ENCODE measurements around the gene ZNF799.

DNA sequence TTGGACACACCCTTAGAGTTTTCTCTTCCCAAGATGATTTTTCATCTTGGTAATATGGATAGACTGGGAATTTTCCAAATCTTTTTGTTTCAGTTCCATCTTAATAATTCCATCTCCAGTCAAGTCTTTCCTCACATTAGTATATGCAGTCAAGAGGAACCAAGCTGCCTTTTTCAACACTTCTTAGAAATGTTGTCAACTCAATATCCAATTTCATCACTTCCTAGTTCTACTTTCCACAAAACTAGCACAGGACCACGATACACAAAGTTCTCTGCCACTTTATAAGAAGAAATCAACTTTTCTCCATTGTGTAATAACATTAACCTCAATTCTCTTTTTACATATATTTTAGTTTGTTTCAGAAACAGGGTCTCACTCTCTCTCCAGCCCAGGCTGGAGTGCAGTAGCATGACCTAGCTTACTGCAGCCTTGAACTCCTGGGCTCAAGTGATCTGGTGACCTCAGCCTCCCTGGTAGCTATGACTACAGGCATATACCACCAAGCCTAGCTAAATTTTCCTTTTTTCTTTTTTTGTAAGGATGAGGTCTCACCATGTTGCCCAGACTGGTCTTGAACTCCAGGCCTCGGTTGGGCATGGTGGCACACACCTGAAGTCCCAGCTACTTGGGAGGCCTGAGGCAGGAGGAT is 24.3 kb upstream of the ZNF799 start:
- TF ChIP-seq CTCF (IDR thresholded peaks at IDR 0.05 in 2 of 3, conservative IDR thresholded peaks at IDR 0.05 in 1 of 3; ENCODE audit: borderline replicate concordance in 1 of 3, insufficient read depth in 1 of 3, low read depth in 2 of 3, low read length in 2 of 3) (no peak), SRF (IDR thresholded peaks at IDR 0.05; ENCODE audit: low read depth) (no peak), POLR2A (IDR thresholded peaks at IDR 0.05; ENCODE audit: borderline replicate concordance, extremely low read depth, insufficient read depth, insufficient read length) (no peak), SP1 (IDR thresholded peaks at IDR 0.05; ENCODE audit: low read depth) (no peak)

Measured in HCT116 (cell line).